ENCODE results near the gene IGF2BP2.

DNA sequence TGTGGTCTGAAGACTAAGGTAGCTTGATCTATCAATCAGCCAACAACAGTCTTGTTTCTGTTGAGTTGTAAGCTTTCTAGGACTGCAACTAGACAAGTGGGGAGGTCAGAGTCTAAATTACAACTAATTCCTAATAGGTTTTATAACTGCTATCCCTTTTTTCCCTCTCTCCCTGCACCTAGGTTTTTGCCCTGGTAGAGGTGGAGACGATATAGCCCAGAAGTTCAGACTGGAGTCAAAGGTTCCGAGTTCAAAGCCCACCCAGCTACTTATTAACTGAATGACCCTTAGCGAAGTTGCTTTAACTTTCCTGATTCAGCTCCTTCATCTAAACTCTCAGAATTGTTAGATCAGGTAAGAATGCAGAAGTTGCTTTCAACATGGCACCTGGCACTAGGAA lies 100.6 kb downstream of the IGF2BP2 start:
- TF ChIP-seq, protein P1, sequence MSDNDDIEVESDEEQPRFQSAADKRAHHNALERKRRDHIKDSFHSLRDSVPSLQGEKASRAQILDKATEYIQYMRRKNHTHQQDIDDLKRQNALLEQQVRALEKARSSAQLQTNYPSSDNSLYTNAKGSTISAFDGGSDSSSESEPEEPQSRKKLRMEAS (IDR thresholded peaks at IDR 0.05): no peak
- TF ChIP-seq EP300 (IDR thresholded peaks at IDR 0.05; ENCODE audit: borderline replicate concordance) (no peak), TAF1 (IDR thresholded peaks at IDR 0.05; ENCODE audit: low read depth) (no peak), ZBTB7A (IDR thresholded peaks at IDR 0.05; ENCODE audit: low read depth) (no peak), YY1 (IDR thresholded peaks at IDR 0.05; ENCODE audit: low read depth) (no peak), CEBPB (IDR thresholded peaks at IDR 0.05) (no peak)
- TF ChIP-seq, protein P2, sequence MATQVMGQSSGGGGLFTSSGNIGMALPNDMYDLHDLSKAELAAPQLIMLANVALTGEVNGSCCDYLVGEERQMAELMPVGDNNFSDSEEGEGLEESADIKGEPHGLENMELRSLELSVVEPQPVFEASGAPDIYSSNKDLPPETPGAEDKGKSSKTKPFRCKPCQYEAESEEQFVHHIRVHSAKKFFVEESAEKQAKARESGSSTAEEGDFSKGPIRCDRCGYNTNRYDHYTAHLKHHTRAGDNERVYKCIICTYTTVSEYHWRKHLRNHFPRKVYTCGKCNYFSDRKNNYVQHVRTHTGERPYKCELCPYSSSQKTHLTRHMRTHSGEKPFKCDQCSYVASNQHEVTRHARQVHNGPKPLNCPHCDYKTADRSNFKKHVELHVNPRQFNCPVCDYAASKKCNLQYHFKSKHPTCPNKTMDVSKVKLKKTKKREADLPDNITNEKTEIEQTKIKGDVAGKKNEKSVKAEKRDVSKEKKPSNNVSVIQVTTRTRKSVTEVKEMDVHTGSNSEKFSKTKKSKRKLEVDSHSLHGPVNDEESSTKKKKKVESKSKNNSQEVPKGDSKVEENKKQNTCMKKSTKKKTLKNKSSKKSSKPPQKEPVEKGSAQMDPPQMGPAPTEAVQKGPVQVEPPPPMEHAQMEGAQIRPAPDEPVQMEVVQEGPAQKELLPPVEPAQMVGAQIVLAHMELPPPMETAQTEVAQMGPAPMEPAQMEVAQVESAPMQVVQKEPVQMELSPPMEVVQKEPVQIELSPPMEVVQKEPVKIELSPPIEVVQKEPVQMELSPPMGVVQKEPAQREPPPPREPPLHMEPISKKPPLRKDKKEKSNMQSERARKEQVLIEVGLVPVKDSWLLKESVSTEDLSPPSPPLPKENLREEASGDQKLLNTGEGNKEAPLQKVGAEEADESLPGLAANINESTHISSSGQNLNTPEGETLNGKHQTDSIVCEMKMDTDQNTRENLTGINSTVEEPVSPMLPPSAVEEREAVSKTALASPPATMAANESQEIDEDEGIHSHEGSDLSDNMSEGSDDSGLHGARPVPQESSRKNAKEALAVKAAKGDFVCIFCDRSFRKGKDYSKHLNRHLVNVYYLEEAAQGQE (IDR thresholded peaks at IDR 0.05; ENCODE audit: low read depth): no peak

Data from Ishikawa (cell line).